Prostate gland (tissue), 2 donors: Measurements from ENCODE around the gene DPEP1. TPM values are rescaled to one million over a fixed set of nuclear protein-coding genes. Genes with fewer than 3 reads are reported as not detected.
A peak's percentile ranks its signal among the peaks of the same experiment; 100 is the strongest.

ENCODE experiments used
- DNase-seq: peaks from one replicate; pipeline ENCODE4 v3.0.0-alpha.2; 2019; ENCODE audit warnings: low spot score
- H3K27ac ChIP-seq, 2 donors: fragments of 200-600 bp; sonication (generic); 2 replicates each; pipeline ENCODE4 v1.5.1; 2017 to 2019
- H3K27me3 ChIP-seq: fragments of 200-600 bp; sonication (generic); replicated peaks from 2 replicates; pipeline ENCODE4 v1.5.1; 2019; ENCODE audit not compliant: insufficient read depth
- H3K36me3 ChIP-seq, 2 donors: fragments of 200-600 bp; sonication (generic); 1 replicate in 1 of 2; 2 replicates in 1 of 2; pipeline versions ENCODE4 v1.5.1 to v1.8.1; 2017 to 2019
- H3K4me1 ChIP-seq: fragments of 200-600 bp; sonication (generic); replicated peaks from 2 replicates; pipeline ENCODE4 v1.5.1; 2019
- H3K4me3 ChIP-seq, 2 donors: fragments of 200-600 bp; sonication (generic); 2 replicates each; pipeline ENCODE4 v1.5.1; 2017 to 2019
- H3K9me3 ChIP-seq: fragments of 200-600 bp; sonication (generic); 2 replicates; pipeline ENCODE4 v1.5.1; 2017
- CTCF ChIP-seq, 4 experiments: fragments of 200-600 bp in 2 of 4; fragments of 450-650 bp in 2 of 4; sonication (generic) in 2 of 4; IDR thresholded peaks; 1 replicate in 3 of 4; 2 replicates in 1 of 4; pipeline ENCODE4 v1.5.1; 2016 to 2019; ENCODE audit warnings: antibody characterized with exemption in 4 of 4, mild to moderate bottlenecking in 2 of 4, moderate library complexity in 2 of 4
- POLR2A ChIP-seq: fragments of 450-650 bp; IDR thresholded peaks from one replicate; pipeline ENCODE4 v1.6.1; 2016; ENCODE audit warnings: antibody characterized with exemption, mild to moderate bottlenecking
- POLR2AphosphoS5 ChIP-seq: sonication (generic); formaldehyde crosslinking; IDR thresholded peaks from one replicate; pipeline ENCODE4 v1.6.1; 2017; ENCODE audit warnings: antibody characterized with exemption
- WGBS: methylation state at CpG from one replicate; pipeline ENCODE4 v1.1.5; 2018; 5-methylcytosine and 5-hydroxymethylcytosine counted together
- intact Hi-C: fragments of 100-400 bp; cut with DNase I; formaldehyde crosslinking; loops from one replicate; pipeline ENCODE4 v1.14.2; 2022
- total RNA-seq, 2 donors: library from RNA; depleted of rRNA; stranded (reverse); fragments of >200 nt; gene quantifications; one replicate each; pipeline ENCODE4 v1.1.0, GENCODE V29; 2016

The DPEP1 gene
- total RNA-seq, 2 donors from 2014 or later = 274 TPM; not detected in 1

GRCh38 chr16:89574681-89575246 is 38.7 kb upstream of the DPEP1 start:
- no peak for DNase-seq
- 15% methylated on average over 39 of the region's 55 CpGs for WGBS
- TF ChIP-seq POLR2AphosphoS5 (no peak), CTCF (IDR thresholded peaks at IDR 0.05) (peak in 2 of 4 experiments; percentile 54 to 85)

DNA sequence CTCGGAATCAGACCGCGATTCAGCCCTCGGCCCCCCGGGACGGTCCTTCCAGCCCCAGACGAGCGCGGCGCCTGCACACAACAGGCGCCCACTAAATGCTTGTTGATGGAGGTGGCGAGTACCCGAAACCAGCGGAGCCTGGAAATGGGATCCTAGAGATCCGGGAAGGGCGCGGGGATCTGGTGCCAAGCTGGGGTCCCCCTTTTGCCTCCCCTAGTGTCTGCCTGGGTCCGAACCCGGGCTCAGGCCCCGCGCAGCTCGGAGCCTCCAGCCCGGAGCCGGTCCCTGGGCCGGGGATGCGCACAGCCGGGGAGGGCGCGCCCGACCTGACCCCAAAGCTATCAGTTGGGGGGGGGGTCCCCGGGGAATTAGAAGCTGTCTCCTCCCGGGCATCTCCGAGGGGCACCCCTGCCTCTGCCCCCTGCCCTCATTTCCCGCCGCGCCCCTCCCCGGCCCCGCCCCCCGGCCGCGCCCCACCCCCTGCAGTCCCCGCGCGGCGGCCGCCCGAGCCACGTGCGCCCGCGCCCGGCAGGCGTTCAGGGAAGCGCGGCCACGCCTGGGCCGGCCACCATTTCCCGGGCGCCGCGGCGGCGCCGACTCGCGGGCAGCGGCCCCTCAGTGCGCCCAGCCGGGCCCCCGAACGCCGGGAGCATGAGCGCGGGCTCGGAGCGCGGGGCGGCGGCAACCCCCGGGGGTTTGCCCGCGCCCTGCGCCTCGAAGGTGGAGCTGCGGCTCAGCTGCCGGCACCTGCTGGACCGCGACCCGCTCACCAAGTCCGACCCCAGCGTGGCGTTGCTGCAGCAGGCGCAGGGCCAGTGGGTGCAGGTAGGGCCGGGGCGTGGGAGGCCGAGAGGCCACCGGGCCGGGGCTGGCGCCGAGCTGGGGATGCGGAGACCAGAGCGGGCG is 37.9 kb upstream of the DPEP1 start, which contains the start of gene CPNE7:
TSS of gene CPNE7 (plus strand) at position 512 of the 906 bp plus-strand sequence. CDS start at position 652, 140 bp downstream.
- intact Hi-C loops = no loop called here
- H3K9me3 ChIP-seq = no peaks in the 10 kb centered on the region
- no peaks in the 10 kb centered on the region for H3K36me3 ChIP-seq
- no peak within 1 kb of the TSS for H3K27ac ChIP-seq
- DNase-seq = no peak
- WGBS = 1% methylated on average over 50 of the region's 103 CpGs
- H3K27me3 ChIP-seq = peaks cover 13% of the 10 kb centered on the region
- peak within 1 kb of the TSS; percentile 4 to 16 for H3K4me3 ChIP-seq
- TF ChIP-seq CTCF (IDR thresholded peaks at IDR 0.05) (no peak), POLR2AphosphoS5 (no peak), POLR2A (no peak)
- H3K4me1 ChIP-seq = peaks cover 6% of the 10 kb centered on the region

More at GRCh38 chr16:89574681-89575246, 38.7 kb upstream of the DPEP1 start:
- H3K4me3 ChIP-seq = peak overlapping the region in 1 of 2 donors; percentile 15
- intact Hi-C loops = no loop called here
- H3K4me1 ChIP-seq = peaks cover 6% of the 10 kb centered on the region
- no peak overlapping the region for H3K27ac ChIP-seq
- H3K36me3 ChIP-seq = no peaks in the 10 kb centered on the region
- peaks cover 13% of the 10 kb centered on the region for H3K27me3 ChIP-seq
- H3K9me3 ChIP-seq = no peaks in the 10 kb centered on the region

- 26% methylated on average over 56 of the region's 89 CpGs for WGBS
- H3K27me3 ChIP-seq = peaks cover 13% of the 10 kb centered on the region
- intact Hi-C loops = no loop called here
Observed at GRCh38 chr16:89576153-89577054, 37.0 kb upstream of the DPEP1 start.

More at GRCh38 chr16:89576153-89577054, 37.0 kb upstream of the DPEP1 start:
- H3K4me1 ChIP-seq = peaks cover 6% of the 10 kb centered on the region
- no peaks in the 10 kb centered on the region for H3K9me3 ChIP-seq
- peak overlapping the region in 1 of 2 donors; percentile 16 for H3K4me3 ChIP-seq
- no peak for DNase-seq
- no peaks in the 10 kb centered on the region for H3K36me3 ChIP-seq
- TF ChIP-seq POLR2A = no peak
- no peak for TF ChIP-seq CTCF (IDR thresholded peaks at IDR 0.05)
- TF ChIP-seq POLR2AphosphoS5 = no peak
- no peak overlapping the region for H3K27ac ChIP-seq
